HL-60/S4 treated with phorbol 12-myristate 13-acetate at 8.2 ng/mL for 4 days and 3 days (cell line): ENCODE results near the gene TPST2.

Experiments
- in situ Hi-C: fragments of 300-500 bp; cut with MboI; formaldehyde crosslinking; loops from 2 replicates; pipeline ENCODE4 v1.15.0; 2022; ENCODE audit warnings: low sequenced_read_pairs

The TPST2 gene

GRCh38 chr22:26479043-26479791 is 110.7 kb downstream of the TPST2 start:
- in situ Hi-C loops: no loop called here

- in situ Hi-C loops: no loop called here
Measured at GRCh38 chr22:26477341-26477731, 112.6 kb downstream of the TPST2 start.

GRCh38 chr22:26476705-26477340 is 113.1 kb downstream of the TPST2 start:
- in situ Hi-C loops: no loop called here

- in situ Hi-C loops: no loop called here
Measured at GRCh38 chr22:26474682-26475081, 115.2 kb downstream of the TPST2 start.
